Measurements from ENCODE around the gene TNNC1. TPM values are rescaled to one million over a fixed set of nuclear protein-coding genes. Genes with fewer than 3 reads are reported as not detected.

The TNNC1 gene
- total RNA-seq, 2 experiments from 2014 or later, result 4.8 to 5.9 TPM

DNA sequence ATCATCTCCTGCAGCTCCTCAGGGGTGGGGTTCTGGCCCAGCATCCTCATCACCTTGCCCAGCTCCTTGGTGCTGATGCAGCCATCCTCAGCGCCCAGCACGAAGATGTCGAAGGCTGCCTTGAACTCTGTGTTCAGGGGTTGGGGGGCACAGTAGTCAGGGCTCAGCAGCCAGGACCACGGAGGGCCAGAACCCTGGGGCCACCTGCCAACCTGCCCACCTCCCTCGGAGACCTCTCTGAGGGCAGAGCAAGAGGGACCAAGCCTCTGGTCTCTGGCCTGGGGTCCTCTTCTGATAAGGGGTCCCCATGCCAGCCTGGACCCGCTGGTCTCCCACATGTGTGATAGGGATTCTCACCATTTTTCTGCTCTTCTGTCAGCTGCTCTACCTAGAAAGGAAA, 1.7 kb downstream of the TNNC1 start:
- Mint-ChIP-seq H3K36me3 (ENCODE audit: low read depth) (peaks cover 3% of the 10 kb centered on the region), H3K27ac (no peak overlapping the region), H3K27me3 (no peaks in the 10 kb centered on the region), H3K9me3 (no peaks in the 10 kb centered on the region), H3K4me1 (ENCODE audit: low read depth) (peaks cover 29% of the 10 kb centered on the region), H3K4me3 (no peak overlapping the region)
- DNase-seq, result no peak
- ATAC-seq, result no peak
- POLR2A ChIA-PET, result interaction anchor here (1.2 kb wide), 1 partner anchor 20 kb away, joined by 3 read pairs; no protein-coding TSS in a partner anchor
- CTCF ChIA-PET, result interaction anchor here (0.6 to 3.9 kb wide), 5 partner anchors 21 to 199 kb away, joined by 3 to 24 read pairs (median 5); no protein-coding TSS in a partner anchor
- TF ChIP-seq, protein P1, sequence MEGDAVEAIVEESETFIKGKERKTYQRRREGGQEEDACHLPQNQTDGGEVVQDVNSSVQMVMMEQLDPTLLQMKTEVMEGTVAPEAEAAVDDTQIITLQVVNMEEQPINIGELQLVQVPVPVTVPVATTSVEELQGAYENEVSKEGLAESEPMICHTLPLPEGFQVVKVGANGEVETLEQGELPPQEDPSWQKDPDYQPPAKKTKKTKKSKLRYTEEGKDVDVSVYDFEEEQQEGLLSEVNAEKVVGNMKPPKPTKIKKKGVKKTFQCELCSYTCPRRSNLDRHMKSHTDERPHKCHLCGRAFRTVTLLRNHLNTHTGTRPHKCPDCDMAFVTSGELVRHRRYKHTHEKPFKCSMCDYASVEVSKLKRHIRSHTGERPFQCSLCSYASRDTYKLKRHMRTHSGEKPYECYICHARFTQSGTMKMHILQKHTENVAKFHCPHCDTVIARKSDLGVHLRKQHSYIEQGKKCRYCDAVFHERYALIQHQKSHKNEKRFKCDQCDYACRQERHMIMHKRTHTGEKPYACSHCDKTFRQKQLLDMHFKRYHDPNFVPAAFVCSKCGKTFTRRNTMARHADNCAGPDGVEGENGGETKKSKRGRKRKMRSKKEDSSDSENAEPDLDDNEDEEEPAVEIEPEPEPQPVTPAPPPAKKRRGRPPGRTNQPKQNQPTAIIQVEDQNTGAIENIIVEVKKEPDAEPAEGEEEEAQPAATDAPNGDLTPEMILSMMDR (IDR thresholded peaks at IDR 0.05), result no peak
- intact Hi-C loops (cut with micrococcal nuclease), result no loop called here

DNA sequence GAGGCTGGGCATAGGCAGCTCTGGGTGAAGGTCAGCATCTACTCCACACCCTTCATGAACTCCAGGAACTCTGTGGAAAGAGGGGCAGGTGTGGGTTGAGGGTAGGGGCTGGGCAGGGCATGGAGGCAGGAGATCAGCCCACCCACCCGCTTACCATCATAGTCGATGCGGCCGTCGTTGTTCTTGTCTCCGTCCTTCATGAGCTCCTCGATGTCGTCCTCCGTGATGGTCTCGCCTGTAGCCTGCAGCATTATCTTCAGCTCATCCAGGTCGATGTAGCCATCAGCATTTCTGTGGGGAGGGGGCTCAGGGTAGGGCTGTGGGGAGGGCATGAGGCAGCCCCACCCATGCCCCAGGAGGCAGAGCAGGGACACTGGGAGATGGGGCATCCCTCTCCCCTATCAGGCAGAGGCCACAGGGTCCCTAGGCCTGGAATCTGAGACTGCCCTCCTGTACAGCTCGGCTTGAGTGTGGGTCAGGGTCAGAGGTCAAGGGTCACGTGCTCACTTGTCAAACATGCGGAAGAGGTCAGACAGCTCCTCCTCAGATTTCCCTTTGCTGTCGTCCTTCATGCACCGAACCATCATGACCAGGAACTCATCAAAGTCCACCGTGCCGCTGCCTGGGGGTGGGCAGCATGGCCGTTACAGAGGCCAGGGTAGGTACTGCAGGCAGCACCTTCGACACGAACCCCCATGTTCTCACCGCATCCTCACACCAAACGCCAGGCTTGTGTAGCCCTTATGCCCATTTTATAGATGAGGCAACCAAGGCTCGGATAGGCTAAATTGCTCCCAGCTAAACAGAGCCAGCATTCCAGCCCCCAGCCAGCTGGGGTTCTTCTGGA, 2.4 kb downstream of the TNNC1 start:
- TF ChIP-seq, protein P1 (IDR thresholded peaks at IDR 0.05), result no peak
- CTCF ChIA-PET, result interaction anchor here (0.6 to 3.9 kb wide), 5 partner anchors 21 to 200 kb away, joined by 3 to 24 read pairs (median 5); no protein-coding TSS in a partner anchor
- peaks cover 1% of the 10 kb centered on the region for H3K36me3 Mint-ChIP-seq (ENCODE audit: low read depth)
- peaks cover 23% of the 10 kb centered on the region for H3K4me1 Mint-ChIP-seq (ENCODE audit: low read depth)
- no peaks in the 10 kb centered on the region for H3K27me3 Mint-ChIP-seq
- POLR2A ChIA-PET, result interaction anchor here (1.2 kb wide), 2 partner anchors 21 to 134 kb away, joined by 3 read pairs; no protein-coding TSS in a partner anchor
- H3K27ac Mint-ChIP-seq, result no peak overlapping the region
- no peaks in the 10 kb centered on the region for H3K9me3 Mint-ChIP-seq
- DNase-seq, result no peak
- intact Hi-C loops (cut with micrococcal nuclease), result no loop called here
- H3K4me3 Mint-ChIP-seq, result no peak overlapping the region
- ATAC-seq, result no peak

GRCh38 chr3:52450489-52451236, 3.2 kb downstream of the TNNC1 start:
- POLR2A ChIA-PET, result interaction anchor here (1.2 kb wide), 1 partner anchor 133 kb away, joined by 3 read pairs; no protein-coding TSS in a partner anchor
- Mint-ChIP-seq H3K36me3 (ENCODE audit: low read depth) (peaks cover 1% of the 10 kb centered on the region), H3K27me3 (no peaks in the 10 kb centered on the region), H3K27ac (no peak overlapping the region), H3K4me3 (no peak overlapping the region), H3K4me1 (ENCODE audit: low read depth) (peaks cover 19% of the 10 kb centered on the region), H3K9me3 (no peaks in the 10 kb centered on the region)
- ATAC-seq, result no peak
- intact Hi-C loops (cut with micrococcal nuclease), result no loop called here
- TF ChIP-seq, protein P1 (IDR thresholded peaks at IDR 0.05), result no peak
- CTCF ChIA-PET, result interaction anchor here (3.8 to 6.8 kb wide), 3 partner anchors 21 to 111 kb away, joined by 24 to 111 read pairs (median 30); no protein-coding TSS in a partner anchor
- no peak for DNase-seq

- intact Hi-C loops (cut with micrococcal nuclease), result loop anchor here (2.0 to 5.0 kb wide), 2 partner anchors 19 to 155 kb away; no protein-coding TSS in a partner anchor
- DNase-seq (no peak), ATAC-seq (no peak)
- ChIA-PET POLR2A (interaction anchor here (0.8 to 1.5 kb wide), 5 partner anchors 8 to 41 kb away, joined by 3 to 7 read pairs (median 3); no protein-coding TSS in a partner anchor), CTCF (interaction anchor here (0.7 to 6.8 kb wide), 17 partner anchors 9 to 228 kb away, joined by 3 to 111 read pairs (median 4); partner anchors contain the start of genes NISCH, TNNC1 and WDR82)
- no peaks in the 10 kb centered on the region for H3K36me3 Mint-ChIP-seq (ENCODE audit: low read depth)
- H3K4me1 Mint-ChIP-seq (ENCODE audit: low read depth), result peaks cover 4% of the 10 kb centered on the region
- H3K27me3 Mint-ChIP-seq, result no peaks in the 10 kb centered on the region
- H3K27ac Mint-ChIP-seq, result no peak overlapping the region
- H3K4me3 Mint-ChIP-seq, result no peak overlapping the region
- H3K9me3 Mint-ChIP-seq, result no peaks in the 10 kb centered on the region
- TF ChIP-seq, protein P1 (IDR thresholded peaks at IDR 0.05), result no peak
Observed at GRCh38 chr3:52447512-52448355, 6.1 kb downstream of the TNNC1 start.

All from activated CD8-positive, alpha-beta T cell treated with anti-CD3 and anti-CD28 coated beads for 36 hours (primary cell).